NCI-H2107 treated with DMSO at 0.1 percent for 48 hours (cell line): ENCODE measurements around the gene KCNAB1.
"Not testable (repeated sequence)": the region's sequence is repeated elsewhere in the genome, so short reads cannot be mapped to it uniquely, and the experiment has no call there.

Source experiments
- DNase-seq: peaks from one replicate; lab custom pipeline; 2025; ENCODE audit not compliant: unreplicated experiment; lab: John Stamatoyannopoulos, UW

KCNAB1 gene

DNA sequence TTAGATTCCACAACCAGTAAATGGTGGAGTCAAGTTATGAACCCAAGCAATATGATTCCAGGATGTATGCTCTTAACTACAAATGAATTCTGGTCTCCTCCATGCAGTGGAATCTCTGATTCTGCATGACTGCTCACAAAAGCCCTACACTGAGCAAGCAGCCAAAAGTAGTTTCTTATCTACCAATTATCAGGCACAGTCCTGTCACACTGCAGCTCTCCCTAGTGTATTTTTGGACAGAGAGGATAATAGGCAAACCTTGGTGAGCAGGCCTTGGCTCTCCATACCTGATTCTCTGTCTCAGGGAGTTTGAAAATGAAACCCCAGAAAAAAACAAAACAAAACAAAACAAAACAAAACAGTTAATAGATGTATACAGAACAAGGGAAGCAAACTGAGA is 438.0 kb downstream of the KCNAB1 start:
- DNase-seq = no peak

DNA sequence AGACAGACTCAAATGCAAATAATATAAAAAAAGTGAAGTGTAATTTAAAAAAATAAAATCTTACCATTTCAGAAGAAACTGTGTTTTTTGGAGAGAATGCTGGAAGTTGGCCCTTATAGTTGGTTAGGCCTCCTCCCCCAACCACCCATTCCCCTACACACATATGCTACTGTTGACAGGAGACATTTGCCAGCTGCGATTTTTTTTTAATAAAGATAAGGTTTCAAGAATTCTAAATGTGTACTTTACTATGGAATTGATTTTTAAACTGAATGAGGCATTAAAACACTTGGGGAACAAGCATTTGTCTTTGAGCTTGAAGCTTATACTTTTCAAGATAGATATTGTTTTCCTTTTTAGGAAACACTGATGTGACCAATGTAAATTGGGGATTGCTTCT is 438.9 kb downstream of the KCNAB1 start:
- no peak for DNase-seq

DNA sequence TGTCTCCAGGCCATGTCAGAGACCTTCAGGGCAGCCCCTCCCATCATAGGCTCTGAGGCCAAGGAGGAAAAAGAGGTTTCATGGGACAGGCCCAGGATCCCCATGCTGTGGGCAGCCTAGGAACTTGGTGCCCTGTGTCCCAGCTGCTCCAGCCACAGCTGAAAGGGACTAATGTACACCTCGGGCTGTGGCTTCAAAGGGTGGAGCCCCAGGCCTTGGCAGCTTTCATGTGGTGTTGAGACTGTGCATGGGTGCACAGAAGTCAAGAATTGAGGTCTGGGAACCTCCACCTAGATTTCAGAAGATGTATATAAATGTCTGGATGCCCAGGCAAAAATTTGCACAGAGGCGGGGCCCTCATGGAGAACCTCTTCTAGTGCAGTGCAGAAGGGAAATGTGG is 441.2 kb downstream of the KCNAB1 start:
- no peak for DNase-seq

DNA sequence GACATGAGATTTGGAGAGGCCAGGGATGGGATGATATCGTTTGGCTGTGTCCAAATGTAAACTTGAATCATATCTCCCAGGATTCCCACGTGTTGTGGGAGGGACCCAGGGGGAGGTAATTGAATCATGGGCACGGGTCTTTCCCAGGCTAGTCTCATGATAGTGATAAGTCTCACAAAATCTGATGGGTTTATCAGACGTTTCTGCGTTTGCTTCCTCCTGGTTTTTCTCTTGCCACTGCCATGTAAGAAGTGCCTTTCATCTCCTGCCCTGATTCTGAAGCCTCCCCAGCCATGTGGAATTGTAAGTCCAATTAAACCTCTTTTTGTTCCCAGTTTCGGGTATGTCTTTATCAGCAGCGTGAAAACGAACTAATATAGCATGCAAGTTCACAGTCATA is 442.1 kb downstream of the KCNAB1 start:
- DNase-seq = not testable (repeated sequence)

DNA sequence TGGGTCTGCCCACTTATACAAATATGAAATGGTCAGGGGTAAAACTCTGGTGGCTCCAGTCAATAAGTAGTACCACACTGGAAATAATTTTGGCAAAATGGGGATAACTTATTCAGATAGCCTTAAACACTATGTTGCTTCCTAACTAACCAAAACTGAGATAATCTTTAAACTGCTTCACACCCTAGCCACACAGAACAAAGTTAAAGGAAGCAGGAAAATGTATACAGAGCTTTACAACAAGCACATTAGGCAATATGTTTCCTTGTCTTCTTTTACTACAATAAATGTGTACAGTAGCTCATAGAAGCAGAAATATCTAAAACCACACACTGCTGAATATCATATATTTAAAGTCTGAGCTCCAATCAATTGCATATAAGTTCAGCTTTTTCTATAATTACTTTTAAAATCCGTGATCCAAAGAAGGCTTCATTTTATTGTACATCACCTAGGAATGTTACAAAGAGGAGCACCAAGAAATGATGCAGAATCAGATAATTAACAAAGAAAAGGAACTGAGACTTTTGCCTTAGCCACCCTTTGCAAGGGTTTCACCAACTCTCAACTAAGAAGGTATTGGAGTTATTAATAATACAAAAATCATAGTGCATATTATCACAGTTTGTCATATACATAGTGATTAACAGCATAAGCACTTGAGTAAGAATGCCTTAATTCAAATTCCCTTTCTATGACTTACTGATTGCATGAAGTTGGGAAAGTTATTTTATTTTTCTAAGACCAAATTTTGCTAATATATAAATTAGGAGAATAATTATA is 443.7 kb downstream of the KCNAB1 start:
- no peak for DNase-seq

DNA sequence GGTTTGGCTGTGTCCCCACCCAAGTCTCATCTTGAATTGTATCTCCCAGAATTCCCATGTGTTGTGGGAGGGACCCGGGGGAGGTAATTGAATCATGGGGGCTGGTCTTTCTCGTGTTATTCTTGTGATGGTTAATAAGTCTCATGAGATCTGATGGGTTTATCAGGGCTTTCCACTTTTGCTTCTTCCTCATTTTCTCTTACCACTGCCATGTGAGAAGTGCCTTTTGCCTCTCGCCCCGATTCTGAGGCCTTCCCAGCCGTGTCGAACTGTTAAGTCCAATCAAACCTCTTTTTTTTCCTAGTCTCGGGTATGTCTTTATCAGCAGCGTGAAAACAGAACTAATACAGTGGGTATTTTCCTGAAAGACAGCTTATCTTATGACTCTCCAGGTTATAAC is 448.6 kb downstream of the KCNAB1 start:
- not testable (repeated sequence) for DNase-seq

DNA sequence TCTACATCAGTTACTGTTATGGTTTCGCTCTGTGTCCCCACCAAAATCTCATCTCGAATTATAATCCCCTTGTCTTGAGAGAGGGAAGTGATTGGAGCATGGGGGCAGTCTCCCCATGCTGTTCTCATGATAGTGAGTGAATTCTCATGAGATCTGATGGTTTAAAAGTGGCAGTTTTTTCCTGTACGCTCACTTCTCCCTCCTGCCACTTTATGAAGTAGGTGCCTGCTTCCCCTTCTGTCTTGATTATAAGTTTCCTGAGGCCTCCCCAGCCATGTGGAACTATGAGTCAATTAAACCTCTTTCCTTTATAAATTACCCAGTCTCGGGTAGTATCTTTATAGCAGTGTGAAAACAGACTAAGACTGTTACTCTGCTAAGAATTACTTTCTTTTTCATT is 449.5 kb downstream of the KCNAB1 start:
- not testable (repeated sequence) for DNase-seq

DNA sequence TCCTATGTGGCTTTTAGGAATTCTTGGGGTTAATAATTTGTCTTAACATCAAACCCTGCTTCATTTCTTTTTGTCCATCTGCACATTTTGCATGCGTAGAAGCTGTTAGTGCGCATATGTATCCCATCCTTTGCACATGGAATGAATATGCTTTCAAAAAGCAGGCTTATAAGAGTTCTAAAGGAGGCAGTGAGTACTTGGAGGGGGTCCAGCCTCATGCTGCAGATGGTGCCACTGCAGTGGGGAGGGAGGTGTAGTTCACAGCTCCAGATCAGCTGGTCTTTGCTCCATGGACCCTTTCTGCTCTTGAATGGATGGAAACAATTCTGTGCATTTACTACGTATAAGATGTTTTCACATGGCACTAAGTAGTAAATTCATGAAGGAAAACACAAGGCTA is 455.3 kb downstream of the KCNAB1 start:
- no peak for DNase-seq

DNA sequence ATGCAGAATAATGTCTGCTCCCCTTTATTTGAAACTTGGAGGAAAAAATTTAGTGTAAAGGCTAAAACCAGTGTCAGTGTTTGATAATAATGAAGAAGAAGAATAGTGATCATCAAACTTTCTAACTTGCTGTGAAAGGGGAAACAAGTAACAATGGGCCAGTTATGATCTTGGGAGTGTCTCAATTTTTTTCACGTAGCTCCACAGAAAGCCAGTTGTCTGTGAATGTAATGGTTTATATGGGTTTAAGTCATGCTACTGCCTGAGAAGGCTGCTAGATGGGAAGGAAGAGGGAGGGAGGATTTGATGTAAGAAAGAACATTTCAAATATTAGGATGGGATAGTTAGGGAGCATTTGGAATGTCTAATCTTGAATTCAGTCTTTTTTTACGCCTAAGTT is 455.7 kb downstream of the KCNAB1 start:
- no peak for DNase-seq

DNA sequence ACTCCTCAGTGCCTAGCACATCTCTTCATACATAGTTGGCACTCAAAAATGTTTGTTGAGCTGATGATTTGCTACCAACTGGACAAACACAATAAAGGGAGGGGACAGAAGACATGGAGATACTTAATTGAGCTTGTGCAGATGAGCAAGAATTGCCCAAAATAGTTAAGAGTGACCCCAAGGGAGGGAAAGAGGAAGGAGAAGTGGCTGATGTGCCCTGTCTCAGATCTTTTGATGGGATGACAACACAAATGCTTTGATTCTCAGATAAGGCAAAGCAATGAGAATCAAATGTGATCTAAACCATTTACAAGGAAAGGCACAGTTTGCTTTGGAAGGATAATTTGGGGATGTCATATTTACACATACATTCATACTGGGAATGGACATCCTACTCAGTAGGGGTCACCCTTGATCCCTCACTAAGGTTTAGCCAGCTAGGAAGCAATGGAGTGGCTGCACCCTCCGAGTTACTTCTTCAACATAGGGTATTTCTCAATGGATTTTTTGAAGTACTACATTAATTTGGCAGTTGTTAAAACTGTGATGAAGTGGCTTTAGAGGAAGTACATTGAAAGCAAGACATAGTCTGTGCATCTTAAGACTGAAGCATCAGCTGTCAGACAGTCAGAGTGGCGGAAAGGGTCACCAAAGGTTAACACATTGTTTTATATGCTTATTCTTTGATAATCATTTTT is 456.4 kb downstream of the KCNAB1 start:
- no peak for DNase-seq

DNA sequence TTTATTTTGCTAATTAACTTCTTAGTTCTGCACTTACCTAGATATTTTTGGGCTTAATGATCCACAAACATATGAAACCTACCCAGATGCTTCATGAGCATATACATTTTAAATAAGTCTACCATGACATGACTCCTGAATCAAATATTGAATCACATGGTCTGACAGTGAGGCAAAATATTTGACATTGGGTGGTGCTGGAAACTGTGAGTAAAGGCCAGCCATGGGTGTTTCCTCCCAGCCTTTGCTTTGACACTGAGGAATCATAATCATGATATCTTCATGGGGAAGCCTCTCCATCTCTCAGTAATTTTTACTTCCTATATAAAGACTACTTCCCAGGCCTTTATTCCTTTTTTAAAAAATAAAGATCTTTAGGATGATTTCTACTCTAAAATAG is 457.4 kb downstream of the KCNAB1 start:
- no peak for DNase-seq

DNA sequence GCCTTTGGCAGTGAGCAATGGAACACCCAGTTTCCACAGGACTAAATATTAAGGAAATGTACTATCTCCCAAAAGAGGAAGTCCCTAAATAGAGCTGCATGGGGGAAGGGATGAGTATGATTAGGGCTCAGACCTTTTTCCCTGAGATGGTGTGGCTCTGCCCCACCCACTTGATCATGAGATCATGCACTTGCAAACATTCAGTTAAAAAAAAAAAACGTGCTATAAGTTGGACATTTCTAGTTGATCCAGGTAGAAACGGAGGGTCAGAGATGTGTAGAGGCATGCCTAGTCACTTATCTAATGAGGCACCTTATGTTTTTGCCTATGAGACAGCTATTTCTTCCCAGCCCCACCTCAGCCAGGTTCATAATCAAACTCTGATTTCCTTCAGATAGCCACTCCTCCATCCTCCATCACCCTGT is 459.1 kb downstream of the KCNAB1 start:
- no peak for DNase-seq

DNA sequence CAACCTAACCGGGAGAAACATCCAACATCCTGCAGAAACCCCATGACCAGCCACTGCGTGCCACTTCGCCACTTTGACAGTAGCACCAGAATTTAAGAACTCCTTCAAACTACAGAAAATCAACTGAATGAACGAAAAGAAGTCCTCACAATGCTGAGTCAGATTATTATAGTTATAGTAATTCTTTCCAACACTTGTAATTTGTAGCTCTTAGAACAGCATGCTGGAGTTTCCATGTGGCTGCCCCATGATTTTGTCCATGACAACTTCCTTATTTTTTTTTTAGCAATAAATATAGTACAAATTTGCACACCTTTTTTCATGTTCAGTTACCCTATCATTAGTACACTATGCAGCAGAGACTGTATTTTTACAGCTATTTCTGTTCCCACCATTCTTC is 460.7 kb downstream of the KCNAB1 start:
- DNase-seq = no peak

DNA sequence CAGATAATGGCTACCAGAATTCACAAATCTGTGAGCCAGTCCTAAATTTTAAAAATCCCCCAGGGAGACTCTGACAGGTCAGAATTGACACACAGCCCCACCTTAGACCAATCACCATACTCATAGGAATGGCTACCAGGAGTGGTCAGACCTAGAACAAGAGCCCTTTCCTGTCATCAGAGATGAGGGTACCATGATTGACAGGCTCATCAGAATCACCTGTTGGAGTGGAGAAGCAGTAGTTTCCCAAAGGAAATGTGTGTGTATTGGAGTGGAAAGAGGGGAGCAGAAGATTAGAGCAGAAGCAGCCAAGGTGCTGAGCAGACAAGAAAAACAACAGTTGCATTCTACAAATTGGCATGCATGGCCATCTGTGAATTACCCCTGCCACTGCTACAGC is 461.6 kb downstream of the KCNAB1 start:
- no peak for DNase-seq

DNA sequence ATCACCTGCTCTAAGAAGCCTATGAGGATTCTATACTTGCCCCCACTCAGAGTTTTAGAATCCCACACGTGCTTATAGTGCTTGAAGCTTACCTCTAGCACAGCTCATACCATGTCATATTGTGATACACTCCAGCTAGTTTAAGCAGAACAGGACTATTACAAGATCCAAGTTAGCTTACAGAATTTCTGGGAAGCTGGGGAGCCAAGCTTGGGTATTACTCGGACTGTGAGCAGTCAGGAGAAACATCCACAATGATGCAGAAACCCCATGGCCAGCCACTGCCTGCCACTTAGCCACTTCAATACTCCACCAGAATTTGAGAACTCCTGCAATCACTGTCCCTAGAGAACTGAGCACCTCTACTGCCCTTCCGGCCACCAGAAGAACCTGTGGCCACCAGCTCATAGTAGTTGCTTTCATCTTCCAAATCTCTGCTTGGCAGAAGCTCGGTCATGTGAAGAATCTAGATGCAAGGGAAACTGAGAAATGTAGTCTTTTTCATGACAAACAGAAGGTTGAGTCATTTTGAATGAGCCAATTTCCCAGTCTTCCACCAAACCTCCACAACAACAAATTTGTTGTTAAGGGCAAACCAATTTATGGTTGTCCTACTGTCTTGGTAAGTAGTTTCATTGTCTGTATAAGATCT is 462.3 kb downstream of the KCNAB1 start:
- no peak for DNase-seq

DNA sequence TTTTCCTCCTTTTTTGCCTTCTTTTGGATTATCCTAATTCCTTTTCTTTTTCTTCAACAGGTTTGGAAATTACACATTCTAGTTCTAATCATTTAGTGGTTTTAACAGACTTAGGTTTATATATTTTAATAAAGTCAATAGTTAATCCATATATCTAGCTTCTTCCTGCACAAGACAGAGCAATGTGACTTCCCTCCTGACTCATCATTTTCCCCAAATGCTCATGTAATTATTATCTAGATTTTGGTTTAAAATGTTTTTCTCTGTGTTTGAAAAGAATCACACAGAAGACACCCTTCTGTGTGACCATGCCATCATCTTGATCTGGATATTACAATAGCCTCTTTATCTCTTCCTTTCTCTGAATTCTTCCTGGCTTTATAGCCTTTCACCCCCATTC is 463.1 kb downstream of the KCNAB1 start:
- no peak for DNase-seq

DNA sequence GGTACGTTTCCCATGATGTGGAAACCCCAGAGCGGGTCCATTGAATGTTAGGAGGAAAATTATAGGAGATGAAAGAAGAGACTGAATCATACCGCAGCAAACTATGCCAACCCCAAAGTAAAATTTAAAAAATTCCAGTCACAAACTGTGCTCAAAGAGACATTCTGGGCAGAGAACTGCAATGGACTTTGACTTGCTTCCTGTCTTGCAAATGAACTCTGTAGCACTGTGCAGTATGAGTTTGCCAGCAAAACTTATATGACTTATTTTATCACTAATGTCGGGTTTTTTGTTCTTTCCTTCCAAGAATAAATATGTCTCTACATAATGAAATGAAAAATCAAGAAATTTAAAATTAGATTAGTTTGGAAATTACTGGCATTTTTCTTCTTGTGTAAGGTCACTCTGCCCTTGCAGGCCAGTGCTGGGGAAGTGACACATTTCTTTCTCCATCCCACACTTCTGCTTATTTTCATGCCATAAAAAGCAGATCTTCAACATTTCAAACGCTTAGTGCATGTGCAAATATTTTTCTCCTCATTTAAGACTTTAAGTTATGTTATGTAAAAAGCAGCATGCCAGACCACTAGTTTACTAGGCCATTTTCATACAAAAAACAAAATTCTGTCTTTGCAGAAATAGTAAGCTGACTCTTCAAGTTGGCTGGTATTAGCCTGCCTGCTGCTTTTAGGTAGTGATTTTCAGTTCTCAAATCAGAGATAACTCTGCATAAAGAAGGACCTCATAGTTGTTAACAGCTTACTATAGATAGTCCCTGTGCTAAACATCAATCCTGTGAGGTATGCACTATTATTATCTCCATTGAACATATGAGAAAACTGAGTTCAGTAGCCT is 466.8 kb downstream of the KCNAB1 start:
- no peak for DNase-seq

DNA sequence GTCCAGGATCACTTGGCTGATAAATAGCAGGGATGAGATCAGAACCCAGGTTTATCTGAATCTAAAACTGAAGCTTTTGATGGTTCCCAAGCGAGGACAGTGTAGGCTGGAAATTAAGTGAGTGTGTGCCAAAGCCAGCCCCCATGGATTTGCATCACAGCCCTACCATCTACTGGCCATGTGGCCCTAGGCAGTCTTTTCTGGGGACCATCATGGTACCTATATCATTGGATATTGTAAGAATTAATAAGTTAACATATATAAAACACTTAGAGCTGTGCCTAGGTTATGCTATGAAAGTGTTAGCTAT is 467.3 kb downstream of the KCNAB1 start:
- DNase-seq = no peak
